Hypothalamus (tissue), 51 donors: ENCODE measurements around the gene RAX.
"Not testable (repeated sequence)": the region's sequence is repeated elsewhere in the genome, so short reads cannot be mapped to it uniquely, and the experiment has no call there.

Experiments
- DNase-seq, 51 donors: peaks; one replicate each; lab custom pipeline; 2025; lab: John Stamatoyannopoulos, UW

The RAX gene

DNA sequence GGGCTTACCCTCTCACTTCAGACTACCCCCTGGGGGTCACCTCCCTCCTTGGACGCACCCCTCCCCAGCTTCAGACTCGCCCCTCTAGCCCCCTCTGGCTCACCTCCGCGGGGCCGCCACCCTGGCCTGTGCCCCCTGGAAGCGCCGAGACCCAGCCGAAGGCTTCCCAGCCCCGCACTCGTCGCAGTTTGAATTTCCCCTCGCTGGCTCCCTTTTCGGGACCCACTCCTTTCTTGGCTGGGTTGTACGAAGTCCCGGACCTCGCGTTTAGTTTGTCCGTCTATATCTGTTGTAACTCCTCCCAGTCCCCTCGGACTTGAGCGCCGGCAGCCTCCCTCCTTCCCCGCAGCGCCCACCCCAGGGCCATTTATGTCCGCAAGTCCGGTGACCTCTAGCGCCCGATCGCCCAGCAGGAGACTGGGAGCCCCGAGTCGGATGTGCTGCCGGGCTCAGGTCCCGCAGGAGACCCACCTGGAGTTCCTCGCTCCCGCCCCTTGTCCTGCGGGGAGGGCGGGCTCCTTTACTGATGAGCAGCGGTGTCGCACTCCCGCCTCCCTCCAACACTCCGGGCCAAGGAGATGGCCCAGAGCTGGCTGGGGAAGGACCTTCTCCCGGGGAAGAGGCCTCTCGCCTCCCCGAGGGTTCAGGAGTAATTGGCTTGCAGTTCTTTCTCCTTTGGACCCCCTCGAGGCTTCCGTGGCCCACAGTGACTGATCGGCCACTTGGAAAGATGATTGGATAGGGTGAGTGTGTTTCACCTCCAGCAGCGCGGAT, 692 bp upstream of the RAX start:
- DNase-seq = no peak

DNA sequence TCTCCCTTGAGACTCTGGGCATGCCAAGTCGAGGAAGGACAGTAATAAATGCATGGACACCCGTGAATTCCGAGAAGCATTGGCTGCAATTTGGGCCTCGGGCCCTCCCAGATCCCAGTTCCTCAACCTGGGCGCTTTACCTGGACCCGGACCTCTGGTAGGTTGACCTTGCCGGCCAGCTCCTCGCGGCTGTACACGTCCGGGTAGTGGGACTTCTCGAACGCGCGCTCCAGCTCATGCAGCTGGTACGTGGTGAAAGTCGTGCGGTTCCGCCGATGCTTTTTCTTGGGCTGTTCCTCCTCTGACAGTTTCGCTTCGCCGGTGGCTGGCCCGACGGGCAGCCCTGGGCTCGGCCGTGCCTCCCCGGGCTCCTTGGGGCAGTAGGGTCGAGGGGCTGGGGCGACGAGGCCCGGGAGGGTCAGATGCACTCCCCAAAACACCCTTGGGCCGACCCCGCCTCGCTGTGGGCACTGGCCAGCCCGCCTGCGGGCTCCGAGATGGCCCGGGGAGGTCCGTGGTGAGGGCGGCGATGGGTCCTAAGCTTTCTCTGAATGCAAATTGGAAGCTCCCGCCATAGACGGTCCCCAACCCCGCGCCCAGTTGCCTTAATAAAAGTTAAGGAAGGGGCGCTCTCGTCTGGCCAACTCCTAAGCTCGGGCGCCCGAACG, 899 bp downstream of the RAX start:
- DNase-seq = no peak

DNA sequence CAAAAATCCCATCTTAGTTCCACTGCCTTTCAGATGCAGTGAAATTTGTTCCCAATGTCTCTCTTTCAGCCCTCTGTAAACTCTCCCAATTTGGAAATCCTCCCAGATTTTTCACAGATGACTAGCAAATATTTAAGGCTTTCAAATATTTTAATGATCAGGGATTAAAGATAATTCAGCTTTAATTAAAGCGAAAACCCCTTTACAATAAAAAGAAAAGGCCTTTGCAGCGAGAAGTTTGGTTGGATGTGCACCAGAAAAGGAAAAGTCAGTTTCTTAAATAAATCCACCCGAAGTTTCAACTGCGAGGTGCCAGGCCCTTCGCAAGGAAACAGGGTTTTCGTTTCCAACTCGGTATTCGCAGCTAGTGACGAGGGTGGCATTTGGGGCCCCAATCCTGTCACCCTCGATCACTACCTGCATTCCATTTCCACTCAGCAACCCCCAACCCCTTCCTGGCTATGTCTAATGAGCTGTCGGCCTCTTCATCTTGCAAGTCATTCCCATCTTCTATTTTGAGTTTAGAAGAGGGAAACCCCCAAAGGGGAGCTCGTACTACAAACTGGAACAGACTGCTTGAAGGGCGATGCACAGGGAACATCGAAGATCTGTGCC, 1.5 kb downstream of the RAX start:
- no peak for DNase-seq

DNA sequence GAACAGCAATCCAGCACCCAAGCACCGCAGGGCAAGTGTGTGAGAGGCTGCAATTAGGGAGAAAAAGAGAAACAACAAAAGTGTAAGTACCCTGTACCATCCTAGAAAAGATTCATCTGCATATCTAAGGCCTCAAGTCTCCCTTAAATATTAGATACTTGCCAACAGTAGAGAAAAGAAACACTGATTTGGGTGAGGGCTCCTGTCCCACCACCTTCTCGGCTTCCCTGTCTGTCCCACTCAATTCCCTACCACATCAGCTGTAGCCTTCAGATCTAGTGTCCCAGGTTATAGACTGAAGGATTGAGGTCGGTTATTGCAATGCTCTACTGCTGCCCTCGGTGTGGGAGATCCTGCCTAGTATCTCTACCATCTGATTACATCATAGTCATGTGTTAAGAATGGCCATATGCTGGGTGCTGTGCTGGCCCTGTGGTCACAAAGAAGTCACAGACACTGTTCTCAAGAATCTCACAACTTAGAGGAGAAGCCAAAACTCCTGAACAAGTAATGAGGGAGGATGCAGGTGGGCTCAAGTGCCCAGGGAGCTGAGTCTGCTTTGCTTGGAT, 2.5 kb downstream of the RAX start:
- DNase-seq = no peak

DNA sequence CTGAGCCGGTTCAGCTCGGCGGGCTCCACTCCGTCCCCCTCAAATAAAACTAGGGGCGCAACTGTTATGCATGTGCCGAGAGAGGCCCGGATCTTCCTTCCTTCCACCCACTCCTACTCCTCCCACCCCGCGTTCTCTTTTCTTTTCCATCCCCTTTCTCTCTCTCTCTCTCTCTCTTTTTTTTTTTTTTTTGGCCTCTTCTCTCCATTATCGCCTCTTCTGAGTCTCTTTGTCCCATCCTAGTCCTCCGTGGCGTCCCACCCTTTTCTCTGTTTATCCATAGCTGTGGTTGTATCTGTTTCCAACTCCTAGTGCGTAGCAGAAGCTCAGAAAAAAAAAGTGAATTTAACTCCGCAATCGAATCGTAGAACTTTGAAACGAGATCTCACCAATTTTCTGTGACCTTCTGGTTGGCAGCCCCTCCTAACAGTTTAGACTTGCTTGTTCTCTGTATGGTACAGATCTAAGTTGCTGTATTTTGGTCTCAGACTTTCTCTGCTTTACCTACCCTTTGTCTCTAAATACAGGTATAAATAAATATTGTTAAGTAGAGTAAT, 3.6 kb downstream of the RAX start:
- no peak for DNase-seq

DNA sequence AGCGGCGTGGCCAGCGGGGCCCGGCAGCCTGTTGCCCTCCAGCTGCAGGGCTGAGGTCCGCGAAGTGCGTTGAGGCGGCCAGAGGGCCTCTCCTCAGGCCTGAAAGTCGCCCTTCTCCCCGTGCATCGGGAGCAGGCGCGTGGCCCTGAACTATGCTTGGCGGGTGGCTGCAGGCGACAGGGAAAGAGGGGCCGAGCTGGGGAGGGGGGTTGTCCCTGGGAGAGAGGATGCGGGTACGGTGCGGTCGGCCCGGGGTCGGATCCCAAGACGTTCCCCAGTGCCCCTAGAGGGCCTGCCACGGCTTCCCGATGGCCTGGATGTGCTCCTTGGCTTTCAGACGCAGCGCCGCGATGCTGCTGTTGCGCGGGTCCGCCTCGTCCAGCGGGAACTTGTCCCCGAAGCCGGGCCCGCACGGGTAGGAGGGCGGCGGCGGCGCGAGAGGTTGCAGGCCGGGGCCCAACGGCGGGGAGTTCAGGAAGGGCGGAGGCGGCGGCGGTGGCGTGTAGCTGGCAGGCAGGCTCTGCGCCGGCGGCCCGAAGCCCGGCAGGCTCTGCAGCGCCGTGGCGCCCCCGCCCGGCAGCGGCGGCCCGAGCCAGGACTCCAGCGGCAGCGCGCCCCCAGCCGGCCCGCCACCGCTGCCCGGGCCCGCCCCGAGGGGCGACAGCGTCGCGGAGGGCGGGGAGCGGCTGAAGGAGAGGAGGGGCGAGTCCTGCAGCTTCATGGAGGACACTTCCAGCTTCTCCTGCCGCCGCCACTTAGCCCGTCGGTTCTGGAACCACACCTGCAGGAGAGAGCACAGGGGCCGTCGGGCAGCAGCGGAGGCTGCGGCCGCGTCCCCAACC, 4.3 kb downstream of the RAX start:
- peak in 1 of 51 donors; percentile 15 for DNase-seq

DNA sequence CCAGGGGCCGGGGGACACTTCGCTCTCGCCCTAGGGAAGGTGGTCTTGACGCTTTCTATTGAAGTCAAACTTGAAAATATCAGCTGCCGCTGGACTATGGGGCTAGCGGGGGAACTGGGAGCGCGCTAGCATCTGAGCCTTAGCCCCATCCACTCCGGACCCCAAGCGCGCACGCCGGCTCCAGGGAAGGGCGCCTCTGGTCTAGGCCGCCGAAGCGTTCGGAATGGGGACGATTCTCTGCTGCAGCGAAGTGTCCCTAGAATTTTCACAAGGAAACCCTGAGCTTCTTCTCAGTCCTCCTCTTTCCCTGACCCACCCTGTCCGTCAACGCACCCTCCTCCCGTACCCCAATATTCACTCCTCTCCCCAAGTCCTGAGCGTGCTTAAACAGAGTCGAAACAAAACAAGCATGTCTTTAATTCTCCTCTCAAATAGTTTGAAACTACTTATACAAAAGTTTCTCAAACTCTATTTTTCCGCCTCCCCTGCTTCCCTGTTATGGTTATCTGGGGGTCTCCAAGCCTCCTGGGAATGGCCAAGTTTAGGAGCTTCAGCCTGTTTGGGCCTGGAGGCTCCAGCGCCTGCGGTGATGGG, 5.0 kb downstream of the RAX start:
- DNase-seq = no peak

DNA sequence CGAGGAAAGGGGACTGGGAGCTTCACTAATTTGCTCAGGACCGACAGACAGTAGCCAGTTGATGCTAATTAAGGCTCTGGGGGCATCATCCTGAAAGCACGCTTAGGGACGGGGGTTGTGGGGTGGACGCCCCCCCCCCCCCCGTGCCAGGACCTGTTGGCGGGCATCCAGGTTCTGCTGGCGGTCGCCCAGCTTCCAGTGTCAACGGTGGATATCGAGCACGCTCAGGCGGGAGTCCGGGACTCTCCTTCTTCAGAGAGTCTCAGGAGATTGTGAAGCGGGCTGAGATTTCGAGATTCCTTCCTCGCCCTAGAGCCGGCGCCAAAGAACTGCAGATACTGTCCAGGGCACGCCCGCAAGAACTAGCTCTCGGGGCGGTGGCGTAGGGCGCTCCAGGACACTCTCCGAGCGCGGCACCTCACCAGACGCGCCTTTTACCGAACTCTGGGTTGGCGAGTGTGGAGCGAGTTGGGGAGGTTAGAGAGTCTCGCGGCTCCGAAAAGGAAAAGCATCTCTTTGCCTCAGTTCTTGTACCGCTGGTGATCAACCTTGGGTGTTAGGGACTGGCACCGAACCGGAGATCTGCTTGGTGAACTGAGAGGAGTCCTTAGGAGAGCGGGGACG, 5.6 kb downstream of the RAX start:
- no peak for DNase-seq

DNA sequence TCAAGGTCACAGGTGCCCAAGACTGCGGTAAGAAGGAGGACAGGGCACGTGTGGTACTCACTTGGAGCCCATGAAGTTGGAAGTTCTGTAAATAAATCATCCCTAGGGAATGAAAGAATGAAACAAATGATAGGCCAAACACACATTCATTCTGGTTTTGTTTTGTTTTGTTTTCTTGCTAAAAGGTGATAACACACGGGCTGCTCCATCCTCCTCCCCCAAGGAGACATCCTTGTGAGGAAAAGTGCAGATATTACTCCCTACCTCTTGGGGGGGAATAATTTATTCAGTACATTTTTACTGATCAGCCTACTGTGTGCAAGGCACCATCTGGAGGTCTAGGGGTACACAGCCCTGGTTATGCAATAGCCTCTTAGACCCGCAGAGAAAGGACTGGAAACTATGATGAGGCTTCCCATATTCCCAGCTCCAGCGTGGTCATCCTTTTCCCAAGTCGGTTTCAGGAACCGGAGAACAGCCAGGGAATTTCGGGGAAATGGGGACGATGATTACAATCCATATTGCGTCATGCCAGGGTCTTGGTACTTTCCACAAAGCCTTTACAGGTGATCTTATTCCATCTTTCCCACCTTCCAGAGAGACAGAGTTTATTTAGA, 6.3 kb downstream of the RAX start:
- no peak for DNase-seq

DNA sequence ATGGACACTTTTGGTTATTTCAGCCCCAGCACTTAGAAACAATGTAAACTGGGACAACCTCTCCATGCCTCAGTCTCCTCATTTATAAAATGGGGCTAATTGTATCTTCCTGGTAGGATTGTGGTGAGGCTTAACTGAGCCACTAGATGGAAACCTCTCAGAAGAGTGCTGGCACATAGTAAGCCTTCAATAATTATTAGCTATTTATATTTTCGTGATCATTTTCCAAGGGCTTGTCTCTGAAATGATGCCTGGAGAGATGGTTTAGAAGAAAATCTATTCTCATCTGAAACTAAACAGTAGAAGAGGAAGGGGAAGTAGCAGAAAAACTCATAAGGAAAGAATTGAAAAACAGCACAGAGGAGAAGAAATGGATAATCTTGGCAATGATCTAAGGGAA, 6.8 kb downstream of the RAX start:
- no peak for DNase-seq

DNA sequence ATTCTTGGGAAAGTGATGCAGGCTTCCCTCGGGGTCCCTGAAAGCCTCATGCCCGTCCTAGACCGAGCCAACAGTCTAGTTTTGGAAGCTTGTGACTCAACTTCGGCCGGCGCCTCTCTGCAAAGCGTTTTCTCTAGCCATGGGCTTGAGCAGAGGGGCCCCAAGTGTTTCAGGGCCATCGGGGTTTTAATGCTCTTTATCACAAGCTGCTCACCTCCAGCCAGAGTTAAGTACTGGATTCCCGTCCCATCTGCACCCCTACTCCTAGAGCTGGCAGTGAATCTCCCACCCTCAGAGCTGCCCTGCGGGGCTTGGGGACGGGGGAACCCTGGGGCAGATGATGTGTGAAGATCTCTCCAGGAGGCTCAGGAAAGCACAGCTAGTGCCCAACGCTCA, 7.3 kb downstream of the RAX start:
- no peak for DNase-seq

DNA sequence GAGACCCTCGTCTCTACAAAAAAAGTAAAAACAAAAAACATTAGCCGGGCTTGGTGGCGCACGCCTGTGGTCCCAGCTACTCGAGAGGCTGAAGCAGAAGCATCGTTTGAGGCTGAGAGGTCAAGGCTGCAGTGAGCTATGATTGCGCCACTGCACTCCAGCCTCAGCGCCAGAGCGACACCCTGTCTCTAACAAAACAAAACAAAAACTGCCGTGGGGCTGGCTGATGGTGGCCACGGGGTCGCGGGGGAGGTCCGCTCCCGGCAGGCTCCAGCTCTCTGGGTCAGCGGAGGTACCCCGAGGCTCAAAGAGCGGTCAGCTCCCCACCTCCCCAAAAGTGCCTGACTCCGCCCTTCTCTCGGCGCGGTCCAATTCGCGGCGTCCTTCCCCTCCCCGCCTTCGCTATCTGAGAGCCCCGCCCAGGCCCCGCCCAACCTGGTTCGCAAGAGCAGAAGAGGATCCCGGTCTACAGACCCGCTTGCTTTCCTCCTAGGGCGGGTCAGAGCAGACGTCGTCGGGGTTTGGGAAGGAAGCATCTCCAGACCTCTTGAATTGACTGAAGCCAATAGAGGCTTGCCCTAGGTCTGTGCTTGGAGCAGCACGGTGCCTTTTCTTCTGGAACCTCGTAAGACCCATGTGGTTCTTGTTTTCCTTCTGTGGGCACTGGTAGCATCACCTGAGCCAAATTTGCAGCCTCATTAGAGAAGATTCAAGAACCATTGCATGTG, 7.8 kb downstream of the RAX start:
- DNase-seq = no peak

DNA sequence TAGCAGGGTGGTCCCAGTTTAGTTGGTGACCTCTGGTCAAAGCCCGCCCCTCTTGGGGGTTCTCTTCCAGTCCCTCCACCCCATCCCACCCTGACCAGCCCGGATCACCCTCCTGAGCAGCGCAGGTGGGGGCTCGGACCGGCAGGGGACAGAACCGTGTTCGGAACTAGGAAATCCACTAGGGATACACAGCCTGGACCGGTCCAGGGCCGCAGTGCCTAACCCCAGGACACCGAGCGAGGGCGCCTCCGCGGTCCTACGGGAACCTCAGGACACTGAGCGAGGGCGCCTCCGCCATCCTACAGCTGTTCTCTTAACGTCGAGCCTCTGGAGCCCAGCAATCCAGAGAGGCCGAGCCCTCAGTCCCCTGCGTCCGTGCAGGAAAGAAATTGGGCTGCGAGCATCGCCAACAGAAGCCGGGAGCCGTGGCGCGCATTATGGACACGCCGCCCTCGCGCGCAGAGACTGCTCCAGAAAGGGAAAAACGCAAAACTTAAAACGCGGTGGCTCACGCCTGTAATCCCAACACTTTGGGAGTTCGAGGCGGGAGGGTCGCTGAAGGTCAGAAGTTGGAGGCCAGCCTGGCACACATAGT, 8.5 kb downstream of the RAX start:
- DNase-seq = no peak

DNA sequence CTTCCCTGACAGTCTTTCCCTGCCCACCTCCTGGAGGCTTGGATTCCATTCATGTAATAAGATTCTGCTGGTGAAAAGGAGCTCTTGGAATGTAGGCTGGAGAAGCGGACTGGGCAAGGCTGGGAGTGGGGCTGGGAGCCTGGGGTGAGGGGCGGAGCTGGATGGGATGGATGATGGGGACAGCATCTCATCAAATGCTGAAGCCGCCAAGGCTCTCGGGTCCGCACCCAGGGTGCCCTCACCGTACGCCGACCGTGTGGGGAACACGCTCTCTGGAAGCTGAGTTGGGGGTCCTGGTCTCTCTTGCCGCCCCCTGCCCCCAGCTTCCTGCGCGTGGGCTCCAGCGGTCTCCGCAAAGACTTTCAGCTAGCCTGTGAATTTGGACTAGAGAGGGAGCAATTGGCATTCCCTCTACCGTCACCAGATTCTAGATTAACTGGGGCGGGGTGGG, 9.1 kb downstream of the RAX start:
- DNase-seq = no peak

DNA sequence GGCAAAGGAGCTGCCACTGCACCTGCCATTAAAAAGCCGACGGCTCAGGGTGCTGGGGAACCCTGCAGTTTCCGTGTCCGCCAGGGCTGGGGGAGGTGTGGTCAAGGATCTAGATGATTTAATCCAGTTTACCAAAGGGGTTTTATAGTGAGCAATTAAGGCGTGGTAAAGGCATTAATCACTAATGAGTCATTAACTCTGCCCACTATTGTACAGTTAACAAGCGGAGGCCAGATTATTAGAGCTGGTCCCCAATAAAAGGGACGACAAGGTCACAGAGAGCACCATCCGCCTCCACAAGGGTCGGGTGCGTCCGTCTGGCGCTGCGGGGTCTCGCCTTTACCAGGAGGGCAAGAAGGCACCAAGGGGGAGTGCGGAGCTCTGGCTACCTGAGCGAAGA, 9.6 kb downstream of the RAX start:
- no peak for DNase-seq

DNA sequence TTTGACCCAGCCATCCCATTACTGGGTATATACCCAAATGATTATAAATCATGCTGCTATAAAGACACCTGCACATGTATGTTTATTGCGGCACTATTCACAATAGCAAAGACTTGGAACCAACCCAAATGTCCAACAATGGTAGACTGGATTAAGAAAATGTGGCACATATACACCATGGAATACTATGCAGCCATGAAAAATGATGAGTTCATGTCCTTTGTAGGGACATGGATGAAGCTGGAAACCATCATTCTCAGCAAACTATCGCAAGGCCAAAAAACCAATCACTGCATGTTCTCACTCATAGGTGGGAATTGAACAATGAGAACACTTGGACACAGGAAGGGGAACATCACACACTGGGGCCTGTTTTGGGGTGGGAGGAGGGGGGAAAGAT, 11.0 kb downstream of the RAX start:
- not testable (repeated sequence) for DNase-seq

DNA sequence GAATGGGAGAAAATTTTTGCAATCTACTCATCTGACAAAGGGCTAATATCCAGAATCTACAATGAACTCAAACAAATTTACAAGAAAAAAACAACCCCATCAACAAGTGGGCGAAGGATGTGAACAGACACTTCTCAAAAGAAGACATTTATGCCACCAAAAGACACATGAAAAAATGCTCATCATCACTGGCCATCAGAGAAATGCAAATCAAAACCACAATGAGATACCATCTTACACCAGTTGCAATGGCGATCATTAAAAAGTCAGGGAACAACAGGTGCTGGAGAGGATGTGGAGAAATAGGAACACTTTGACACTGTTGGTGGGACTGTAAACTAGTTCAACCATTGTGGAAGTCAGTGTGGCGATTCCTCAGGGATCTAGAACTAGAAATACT, 11.4 kb downstream of the RAX start:
- not testable (repeated sequence) for DNase-seq

DNA sequence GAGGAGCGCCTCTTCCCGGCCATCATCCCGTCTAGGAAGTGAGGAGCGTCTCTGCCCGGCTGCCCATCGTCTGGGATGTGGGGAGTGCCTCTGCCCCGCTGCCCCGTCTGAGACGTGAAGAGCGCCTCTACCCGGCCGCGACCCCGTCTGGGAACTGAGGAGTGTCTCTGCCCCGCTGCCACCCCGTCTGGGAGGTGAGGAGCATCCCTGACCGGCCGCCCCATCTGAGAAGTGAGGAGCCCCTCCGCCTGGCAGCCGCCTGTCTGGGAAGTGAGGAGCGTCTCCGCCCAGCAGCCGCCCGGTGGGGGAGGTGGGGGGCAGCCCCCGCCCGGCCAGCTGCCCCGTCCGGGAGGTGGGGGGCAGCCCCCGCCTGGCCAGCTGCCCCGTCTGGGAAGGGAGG, 17.8 kb downstream of the RAX start:
- DNase-seq = not testable (repeated sequence)
